ENCODE data around the gene RIMKLA.

The RIMKLA gene

DNA sequence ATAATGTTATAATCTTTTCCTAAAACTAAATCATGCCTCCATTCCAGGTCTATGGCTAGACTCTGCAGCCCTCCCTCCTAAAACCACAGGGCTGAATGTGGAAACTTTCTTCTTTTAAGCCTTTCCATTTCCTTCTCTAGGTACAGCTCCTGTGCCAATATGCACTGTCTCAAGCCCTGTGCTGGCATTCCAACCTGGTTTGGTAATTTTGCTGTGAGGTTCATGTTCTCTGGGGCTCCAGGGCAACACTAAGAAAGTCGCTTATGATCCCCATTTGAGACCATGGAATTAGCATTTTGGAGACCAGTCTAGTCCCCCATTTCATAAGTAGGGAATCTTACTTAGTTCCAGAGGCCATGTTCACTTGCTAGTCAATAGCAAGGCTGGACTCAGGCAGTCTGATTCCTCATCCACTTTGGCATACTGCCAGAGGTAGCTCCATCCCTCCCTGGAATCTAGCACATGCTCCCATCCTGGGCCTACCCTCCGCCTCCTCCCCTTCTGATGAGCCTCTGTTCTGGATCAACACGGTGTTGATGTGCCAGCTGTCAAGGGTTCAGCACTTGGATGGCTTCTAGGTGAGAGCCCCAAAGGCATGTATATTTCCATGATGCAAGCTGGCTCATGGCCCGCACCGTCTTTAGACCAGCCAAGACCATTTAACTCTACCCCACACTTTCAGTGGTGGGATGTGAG lies 38.7 kb downstream of the RIMKLA start:
- no peak for DNase-seq (ENCODE audit: low spot score)
- TF ChIP-seq, protein P1, sequence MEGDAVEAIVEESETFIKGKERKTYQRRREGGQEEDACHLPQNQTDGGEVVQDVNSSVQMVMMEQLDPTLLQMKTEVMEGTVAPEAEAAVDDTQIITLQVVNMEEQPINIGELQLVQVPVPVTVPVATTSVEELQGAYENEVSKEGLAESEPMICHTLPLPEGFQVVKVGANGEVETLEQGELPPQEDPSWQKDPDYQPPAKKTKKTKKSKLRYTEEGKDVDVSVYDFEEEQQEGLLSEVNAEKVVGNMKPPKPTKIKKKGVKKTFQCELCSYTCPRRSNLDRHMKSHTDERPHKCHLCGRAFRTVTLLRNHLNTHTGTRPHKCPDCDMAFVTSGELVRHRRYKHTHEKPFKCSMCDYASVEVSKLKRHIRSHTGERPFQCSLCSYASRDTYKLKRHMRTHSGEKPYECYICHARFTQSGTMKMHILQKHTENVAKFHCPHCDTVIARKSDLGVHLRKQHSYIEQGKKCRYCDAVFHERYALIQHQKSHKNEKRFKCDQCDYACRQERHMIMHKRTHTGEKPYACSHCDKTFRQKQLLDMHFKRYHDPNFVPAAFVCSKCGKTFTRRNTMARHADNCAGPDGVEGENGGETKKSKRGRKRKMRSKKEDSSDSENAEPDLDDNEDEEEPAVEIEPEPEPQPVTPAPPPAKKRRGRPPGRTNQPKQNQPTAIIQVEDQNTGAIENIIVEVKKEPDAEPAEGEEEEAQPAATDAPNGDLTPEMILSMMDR (IDR thresholded peaks at IDR 0.05), result no peak
- no peak overlapping the region for H3K4me3 ChIP-seq
- no peak overlapping the region for H3K27ac ChIP-seq

DNA sequence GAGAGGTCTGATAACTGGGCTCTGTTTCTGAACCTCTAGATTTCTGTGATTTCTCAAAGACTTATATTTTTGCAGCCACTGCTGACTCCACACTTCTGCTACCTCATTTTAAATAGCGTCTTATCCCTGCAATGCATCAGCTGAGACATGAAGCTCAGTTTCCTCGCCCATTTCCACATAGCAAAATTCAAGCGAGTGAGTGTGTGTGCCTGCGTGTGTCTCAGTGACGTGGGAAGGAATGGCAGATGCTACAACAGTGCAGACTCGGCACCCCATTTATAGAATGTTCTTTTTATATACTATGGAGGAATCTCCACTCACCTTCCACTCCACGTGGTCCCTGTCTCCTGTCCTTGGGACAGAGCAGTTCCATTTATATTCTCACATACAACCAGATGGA lies 39.5 kb downstream of the RIMKLA start:
- no peak overlapping the region for H3K4me3 ChIP-seq
- no peak overlapping the region for H3K27ac ChIP-seq
- no peak for DNase-seq (ENCODE audit: low spot score)
- TF ChIP-seq, protein P1 (IDR thresholded peaks at IDR 0.05), result no peak

DNA sequence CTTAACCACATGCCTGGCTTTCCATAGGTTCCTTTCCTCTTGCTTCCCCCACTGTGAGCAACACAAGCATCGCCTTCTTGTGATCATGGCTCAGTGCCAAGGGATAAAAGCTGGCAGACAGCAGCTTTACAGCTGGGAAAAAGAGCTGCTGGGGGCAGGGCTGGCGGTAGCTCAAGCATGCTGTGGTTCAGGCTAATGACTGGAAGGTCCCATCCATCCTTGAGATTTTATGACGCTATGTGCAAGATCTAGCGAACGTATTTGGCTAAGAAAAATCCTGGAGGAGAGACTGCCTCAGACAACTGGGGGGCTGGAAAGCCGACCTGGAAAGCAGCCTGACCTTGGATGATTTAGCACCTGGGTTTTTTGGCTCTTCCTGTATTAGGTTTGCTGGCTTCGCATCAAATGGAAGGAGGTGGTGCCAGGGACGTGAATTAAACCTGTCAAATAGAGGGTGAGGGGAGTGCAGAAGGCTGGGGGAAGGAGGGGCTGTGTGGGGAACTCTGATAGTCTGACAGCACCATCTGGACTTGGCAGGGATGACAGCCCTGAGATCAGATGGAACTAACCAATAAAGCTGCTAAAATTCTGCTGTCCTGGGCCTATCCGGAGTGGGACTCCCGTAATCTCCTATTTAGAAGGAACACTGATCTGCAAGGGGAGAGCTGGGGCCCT lies 40.5 kb downstream of the RIMKLA start:
- Histone ChIP-seq H3K4me3 (no peak overlapping the region), H3K27ac (no peak overlapping the region)
- TF ChIP-seq, protein P1 (IDR thresholded peaks at IDR 0.05), result no peak
- DNase-seq (ENCODE audit: low spot score), result no peak

DNA sequence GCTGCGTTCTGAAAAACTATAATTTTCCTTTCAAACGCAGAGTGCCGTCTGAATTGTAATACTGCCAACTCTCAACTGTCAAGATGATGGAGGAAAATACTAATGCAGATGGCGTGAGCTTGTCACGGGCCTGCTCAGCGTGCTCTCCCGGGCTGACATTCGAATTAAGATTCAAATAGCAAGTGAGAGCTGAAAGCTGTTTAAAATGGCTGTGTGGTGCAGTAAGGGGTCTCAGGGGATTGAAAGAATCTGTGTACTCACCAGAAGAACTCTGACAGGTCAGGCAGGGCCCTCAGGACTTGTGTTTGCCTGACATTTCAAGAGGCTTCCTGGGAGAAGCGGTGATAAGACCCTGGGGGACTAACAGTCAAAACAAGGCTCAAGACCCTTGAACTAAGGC lies 42.1 kb downstream of the RIMKLA start:
- DNase-seq (ENCODE audit: low spot score), result no peak
- TF ChIP-seq, protein P1 (IDR thresholded peaks at IDR 0.05), result no peak
- Histone ChIP-seq H3K27ac (no peak overlapping the region), H3K4me3 (no peak overlapping the region)

DNA sequence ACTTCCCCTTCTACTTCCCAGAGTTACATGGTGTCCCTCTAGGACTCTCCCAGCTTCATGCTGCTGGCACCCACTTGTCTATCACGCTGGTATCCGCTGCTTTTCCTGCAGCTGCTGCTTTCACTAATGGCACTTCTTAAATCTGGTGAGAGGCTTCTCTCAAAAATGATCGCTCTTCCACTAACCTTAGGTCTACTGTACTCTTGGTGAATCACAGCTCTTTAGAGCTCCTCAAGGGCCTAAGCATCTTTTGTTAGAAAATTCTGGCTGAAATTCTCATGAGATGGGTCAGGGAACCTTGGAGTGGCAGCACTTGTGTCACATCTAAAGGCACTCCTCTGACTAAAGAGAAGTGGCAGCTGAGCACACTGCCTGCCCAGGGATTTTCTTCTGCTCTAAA lies 43.1 kb downstream of the RIMKLA start:
- DNase-seq (ENCODE audit: low spot score), result no peak
- TF ChIP-seq, protein P1 (IDR thresholded peaks at IDR 0.05), result no peak
- no peak overlapping the region for H3K4me3 ChIP-seq
- H3K27ac ChIP-seq, result no peak overlapping the region

DNA sequence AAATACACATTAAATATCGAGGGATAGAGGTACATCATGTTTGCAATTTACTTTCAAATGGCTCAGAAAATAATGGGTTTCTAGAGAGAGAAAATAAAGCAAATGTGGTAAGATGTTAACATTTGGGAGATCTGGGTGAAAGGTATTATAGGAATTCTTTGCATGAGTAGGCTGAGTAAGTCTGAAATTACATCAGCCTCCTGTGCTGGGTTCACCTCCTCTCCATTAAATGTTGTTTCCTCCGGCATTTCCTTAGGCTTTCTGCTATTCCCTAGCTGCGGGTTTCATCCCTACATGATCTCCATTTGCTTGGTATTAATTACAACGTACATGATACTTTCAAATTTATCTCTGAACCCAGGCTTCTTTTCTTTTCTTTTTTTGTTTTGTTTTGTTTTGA lies 43.6 kb downstream of the RIMKLA start:
- TF ChIP-seq, protein P1 (IDR thresholded peaks at IDR 0.05), result no peak
- Histone ChIP-seq H3K4me3 (no peak overlapping the region), H3K27ac (no peak overlapping the region)
- no peak for DNase-seq (ENCODE audit: low spot score)

DNA sequence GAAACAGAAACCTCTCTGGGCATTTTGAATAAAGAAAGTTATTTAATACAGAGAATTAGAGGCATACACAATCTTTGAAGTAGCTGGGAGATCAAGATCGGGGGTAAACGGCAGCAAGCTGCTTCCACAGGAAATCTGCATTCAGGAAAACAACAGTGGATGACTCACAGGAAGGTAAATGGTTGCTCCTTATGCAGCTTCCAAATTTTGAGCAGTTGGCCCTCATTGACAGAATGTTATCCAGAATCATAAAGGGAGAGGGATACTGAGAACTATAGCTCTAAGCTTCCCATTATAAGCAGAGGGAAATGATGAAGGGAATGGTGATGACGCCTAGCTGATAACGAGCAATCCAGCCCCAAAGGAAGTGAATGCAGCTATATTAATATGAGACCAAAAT lies 46.6 kb downstream of the RIMKLA start:
- TF ChIP-seq, protein P1 (IDR thresholded peaks at IDR 0.05), result no peak
- Histone ChIP-seq H3K4me3 (no peak overlapping the region), H3K27ac (no peak overlapping the region)
- DNase-seq (ENCODE audit: low spot score), result no peak

All from coronary artery (tissue), 2 donors.